Heart left ventricle (tissue), 13 donors: Measurements from ENCODE around the gene TMEM236.

ENCODE experiments used
- POLR2A ChIP-seq, 2 donors: fragments of 450-650 bp; IDR thresholded peaks; one replicate each; pipeline ENCODE4 v1.6.1; 2017; ENCODE audit warnings: antibody characterized with exemption in 2 of 2, mild to moderate bottlenecking in 2 of 2, moderate library complexity in 2 of 2
- TF ChIP-seq, protein P1 (sequence below), 12 donors: fragments of 200-600 bp; sonication (generic) in 4 of 12; IDR thresholded peaks; one replicate each; pipeline versions ENCODE4 v1.5.0 to v1.8.0; 2018 to 2022; ENCODE audit warnings: antibody characterized with exemption in 12 of 12, mild to moderate bottlenecking in 5 of 12
- donor health status: ischemic (EF 13 %, LVEDD 7.1; RV severe dilation, severe dysfunction).
- donor health status: DM: no; HTN: yes; CAD: no.
- donor health status: DM: no; HTN: no; CAD: no.
- donor health status: ischemic (EF 25% LVEDD 6.9; RV normal size, moderate dysfunction).
- donor health status: ischemic (EF 25% LVEDD 5.7; RV mildly dilated, moderate dysfunction).
- donor health status: ischemic (EF 35%, LVEDD 5.7; RV mildly dilated, moderate dysfunction).
- donor health status: nonischemic (EF 11% LVEDD 7.7; RV severe dilation, severe dysfunction).
- donor health status: DM: yes; HTN: yes; CAD: no.
- donor health status: PGD.
- donor health status: ischemic (EF 29% LVEDD 5.4; RV normal size, mild dysfunction).
- donor health status: nonischemic (EF 23%, LVEDD 6.1; RV moderate dilation, normal function).

GRCh38 chr10:17758896-17759295 is 6.9 kb downstream of the TMEM236 start:
- TF ChIP-seq, protein P1, sequence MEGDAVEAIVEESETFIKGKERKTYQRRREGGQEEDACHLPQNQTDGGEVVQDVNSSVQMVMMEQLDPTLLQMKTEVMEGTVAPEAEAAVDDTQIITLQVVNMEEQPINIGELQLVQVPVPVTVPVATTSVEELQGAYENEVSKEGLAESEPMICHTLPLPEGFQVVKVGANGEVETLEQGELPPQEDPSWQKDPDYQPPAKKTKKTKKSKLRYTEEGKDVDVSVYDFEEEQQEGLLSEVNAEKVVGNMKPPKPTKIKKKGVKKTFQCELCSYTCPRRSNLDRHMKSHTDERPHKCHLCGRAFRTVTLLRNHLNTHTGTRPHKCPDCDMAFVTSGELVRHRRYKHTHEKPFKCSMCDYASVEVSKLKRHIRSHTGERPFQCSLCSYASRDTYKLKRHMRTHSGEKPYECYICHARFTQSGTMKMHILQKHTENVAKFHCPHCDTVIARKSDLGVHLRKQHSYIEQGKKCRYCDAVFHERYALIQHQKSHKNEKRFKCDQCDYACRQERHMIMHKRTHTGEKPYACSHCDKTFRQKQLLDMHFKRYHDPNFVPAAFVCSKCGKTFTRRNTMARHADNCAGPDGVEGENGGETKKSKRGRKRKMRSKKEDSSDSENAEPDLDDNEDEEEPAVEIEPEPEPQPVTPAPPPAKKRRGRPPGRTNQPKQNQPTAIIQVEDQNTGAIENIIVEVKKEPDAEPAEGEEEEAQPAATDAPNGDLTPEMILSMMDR (IDR thresholded peaks at IDR 0.05) = no peak
- TF ChIP-seq POLR2A (IDR thresholded peaks at IDR 0.05) = no peak
